WTC11 (cell line): ENCODE data around the gene TBR1.

Experiments
- ATF1 ChIP-seq: sonication (generic); formaldehyde crosslinking; IDR thresholded peaks from 2 replicates; pipeline ENCODE4 v1.8.1; 2023; ENCODE audit warnings: mild to moderate bottlenecking, moderate library complexity, missing genetic modification reagents
- CREB1 ChIP-seq: sonication (generic); formaldehyde crosslinking; IDR thresholded peaks from 2 replicates; pipeline ENCODE4 v1.8.0; 2023; ENCODE audit warnings: mild to moderate bottlenecking, missing genetic modification reagents
- ESRRA ChIP-seq: sonication (generic); formaldehyde crosslinking; IDR thresholded peaks from 2 replicates; pipeline ENCODE4 v1.8.1; 2022; ENCODE audit warnings: mild to moderate bottlenecking, missing genetic modification reagents, borderline replicate concordance
- NFYB ChIP-seq: sonication (generic); formaldehyde crosslinking; conservative IDR thresholded peaks from 2 replicates; pipeline ENCODE4 v1.8.0; 2022; ENCODE audit warnings: low read depth, missing genetic modification reagents
- RORB ChIP-seq: fragments of 250-450 bp; sonication (Bioruptor Pico); IDR thresholded peaks from 2 replicates; pipeline ENCODE4 v1.9.0; 2021; ENCODE audit warnings: mild to moderate bottlenecking
- SMAD4 ChIP-seq: sonication (generic); formaldehyde crosslinking; IDR thresholded peaks from 2 replicates; pipeline ENCODE4 v1.8.0; 2022; ENCODE audit warnings: mild to moderate bottlenecking, missing genetic modification reagents
- ZBTB21 ChIP-seq: sonication (generic); formaldehyde crosslinking; IDR thresholded peaks from 2 replicates; pipeline ENCODE4 v1.8.1; 2023; ENCODE audit warnings: mild to moderate bottlenecking, missing genetic modification reagents, borderline replicate concordance
- ZNF263 ChIP-seq: sonication (generic); formaldehyde crosslinking; IDR thresholded peaks from 2 replicates; pipeline ENCODE4 v1.8.1; 2022; ENCODE audit warnings: low read depth, mild to moderate bottlenecking, moderate library complexity, missing genetic modification reagents
- ZNF317 ChIP-seq: sonication (generic); formaldehyde crosslinking; IDR thresholded peaks from 2 replicates; pipeline ENCODE4 v1.8.1; 2023; ENCODE audit warnings: low read depth, mild to moderate bottlenecking, moderate library complexity, missing genetic modification reagents, borderline replicate concordance
- TF ChIP-seq, protein P1 (sequence below): sonication (generic); formaldehyde crosslinking; IDR thresholded peaks from 2 replicates; pipeline ENCODE4 v1.8.1; 2023; ENCODE audit warnings: mild to moderate bottlenecking, moderate library complexity, missing genetic modification reagents
- TF ChIP-seq, protein P2 (sequence below): sonication (generic); formaldehyde crosslinking; IDR thresholded peaks from 2 replicates; pipeline ENCODE4 v1.8.1; 2023; ENCODE audit warnings: mild to moderate bottlenecking, missing genetic modification reagents, moderate library complexity
- TF ChIP-seq, protein P3 (sequence below): fragments of 200-600 bp; IDR thresholded peaks from 2 replicates; pipeline ENCODE4 v1.8.0; 2022; ENCODE audit warnings: antibody characterized with exemption
- TF ChIP-seq, protein P4 (sequence below): sonication (generic); formaldehyde crosslinking; IDR thresholded peaks from 2 replicates; pipeline ENCODE4 v1.8.1; 2022; ENCODE audit warnings: low read depth, mild to moderate bottlenecking, moderate library complexity, missing genetic modification reagents, borderline replicate concordance
- TF ChIP-seq, protein P5 (sequence below): sonication (generic); formaldehyde crosslinking; IDR thresholded peaks from 2 replicates; pipeline ENCODE4 v1.8.0; 2022; ENCODE audit warnings: mild to moderate bottlenecking, missing genetic modification reagents

DNA sequence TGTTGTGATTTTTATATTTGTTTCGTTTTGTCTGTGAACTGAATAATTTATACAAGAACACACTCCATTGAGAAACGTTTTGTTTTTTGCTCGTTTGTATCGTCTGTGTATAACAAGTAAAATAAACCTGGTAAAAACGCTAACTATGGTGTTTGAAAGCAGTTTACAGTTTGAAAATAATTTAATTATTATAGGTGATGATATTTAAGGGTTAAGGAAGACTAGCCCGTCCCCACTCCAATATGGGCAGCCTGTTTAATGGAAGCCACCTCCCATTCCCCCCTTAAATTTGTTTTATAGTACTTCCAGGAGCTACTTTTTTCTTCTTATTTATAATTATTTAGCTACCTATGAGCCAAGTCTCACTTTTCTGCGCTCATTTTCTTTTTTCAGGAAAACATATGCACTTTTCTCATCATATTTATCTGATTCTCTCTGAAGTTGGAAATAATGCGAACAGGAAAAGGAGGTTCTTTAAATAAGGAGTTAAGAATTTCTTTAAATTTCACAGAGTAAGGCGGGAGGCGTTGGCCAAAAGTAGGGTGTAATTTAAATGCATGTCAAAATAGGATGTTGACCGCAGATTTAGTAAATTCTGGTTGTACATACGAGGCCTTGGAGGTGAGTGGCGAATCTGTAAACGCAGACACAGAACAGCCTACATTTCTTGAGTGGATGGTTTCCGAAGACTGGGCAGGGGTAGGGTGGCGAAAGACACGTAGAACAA, 9.8 kb downstream of the TBR1 start:
- TF ChIP-seq ZBTB21 (CRISPR knock-in tag) (no peak), CREB1 (no peak), ZNF317 (CRISPR knock-in tag) (no peak), NFYB (no peak), ATF1 (CRISPR knock-in tag) (no peak), RORB (CRISPR knock-in tag) (no peak), ZNF263 (CRISPR knock-in tag) (no peak), SMAD4 (no peak), ESRRA (CRISPR knock-in tag) (no peak)
- TF ChIP-seq, protein P1, sequence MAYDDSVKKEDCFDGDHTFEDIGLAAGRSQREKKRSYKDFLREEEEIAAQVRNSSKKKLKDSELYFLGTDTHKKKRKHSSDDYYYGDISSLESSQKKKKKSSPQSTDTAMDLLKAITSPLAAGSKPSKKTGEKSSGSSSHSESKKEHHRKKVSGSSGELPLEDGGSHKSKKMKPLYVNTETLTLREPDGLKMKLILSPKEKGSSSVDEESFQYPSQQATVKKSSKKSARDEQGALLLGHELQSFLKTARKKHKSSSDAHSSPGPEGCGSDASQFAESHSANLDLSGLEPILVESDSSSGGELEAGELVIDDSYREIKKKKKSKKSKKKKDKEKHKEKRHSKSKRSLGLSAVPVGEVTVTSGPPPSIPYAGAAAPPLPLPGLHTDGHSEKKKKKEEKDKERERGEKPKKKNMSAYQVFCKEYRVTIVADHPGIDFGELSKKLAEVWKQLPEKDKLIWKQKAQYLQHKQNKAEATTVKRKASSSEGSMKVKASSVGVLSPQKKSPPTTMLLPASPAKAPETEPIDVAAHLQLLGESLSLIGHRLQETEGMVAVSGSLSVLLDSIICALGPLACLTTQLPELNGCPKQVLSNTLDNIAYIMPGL = no peak
- TF ChIP-seq, protein P2, sequence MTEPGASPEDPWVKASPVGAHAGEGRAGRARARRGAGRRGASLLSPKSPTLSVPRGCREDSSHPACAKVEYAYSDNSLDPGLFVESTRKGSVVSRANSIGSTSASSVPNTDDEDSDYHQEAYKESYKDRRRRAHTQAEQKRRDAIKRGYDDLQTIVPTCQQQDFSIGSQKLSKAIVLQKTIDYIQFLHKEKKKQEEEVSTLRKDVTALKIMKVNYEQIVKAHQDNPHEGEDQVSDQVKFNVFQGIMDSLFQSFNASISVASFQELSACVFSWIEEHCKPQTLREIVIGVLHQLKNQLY (CRISPR knock-in tag) = no peak
- TF ChIP-seq, protein P3, sequence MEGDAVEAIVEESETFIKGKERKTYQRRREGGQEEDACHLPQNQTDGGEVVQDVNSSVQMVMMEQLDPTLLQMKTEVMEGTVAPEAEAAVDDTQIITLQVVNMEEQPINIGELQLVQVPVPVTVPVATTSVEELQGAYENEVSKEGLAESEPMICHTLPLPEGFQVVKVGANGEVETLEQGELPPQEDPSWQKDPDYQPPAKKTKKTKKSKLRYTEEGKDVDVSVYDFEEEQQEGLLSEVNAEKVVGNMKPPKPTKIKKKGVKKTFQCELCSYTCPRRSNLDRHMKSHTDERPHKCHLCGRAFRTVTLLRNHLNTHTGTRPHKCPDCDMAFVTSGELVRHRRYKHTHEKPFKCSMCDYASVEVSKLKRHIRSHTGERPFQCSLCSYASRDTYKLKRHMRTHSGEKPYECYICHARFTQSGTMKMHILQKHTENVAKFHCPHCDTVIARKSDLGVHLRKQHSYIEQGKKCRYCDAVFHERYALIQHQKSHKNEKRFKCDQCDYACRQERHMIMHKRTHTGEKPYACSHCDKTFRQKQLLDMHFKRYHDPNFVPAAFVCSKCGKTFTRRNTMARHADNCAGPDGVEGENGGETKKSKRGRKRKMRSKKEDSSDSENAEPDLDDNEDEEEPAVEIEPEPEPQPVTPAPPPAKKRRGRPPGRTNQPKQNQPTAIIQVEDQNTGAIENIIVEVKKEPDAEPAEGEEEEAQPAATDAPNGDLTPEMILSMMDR = no peak
- TF ChIP-seq, protein P4, sequence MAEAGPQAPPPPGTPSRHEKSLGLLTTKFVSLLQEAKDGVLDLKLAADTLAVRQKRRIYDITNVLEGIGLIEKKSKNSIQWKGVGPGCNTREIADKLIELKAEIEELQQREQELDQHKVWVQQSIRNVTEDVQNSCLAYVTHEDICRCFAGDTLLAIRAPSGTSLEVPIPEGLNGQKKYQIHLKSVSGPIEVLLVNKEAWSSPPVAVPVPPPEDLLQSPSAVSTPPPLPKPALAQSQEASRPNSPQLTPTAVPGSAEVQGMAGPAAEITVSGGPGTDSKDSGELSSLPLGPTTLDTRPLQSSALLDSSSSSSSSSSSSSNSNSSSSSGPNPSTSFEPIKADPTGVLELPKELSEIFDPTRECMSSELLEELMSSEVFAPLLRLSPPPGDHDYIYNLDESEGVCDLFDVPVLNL (CRISPR knock-in tag) = no peak
- TF ChIP-seq, protein P5, sequence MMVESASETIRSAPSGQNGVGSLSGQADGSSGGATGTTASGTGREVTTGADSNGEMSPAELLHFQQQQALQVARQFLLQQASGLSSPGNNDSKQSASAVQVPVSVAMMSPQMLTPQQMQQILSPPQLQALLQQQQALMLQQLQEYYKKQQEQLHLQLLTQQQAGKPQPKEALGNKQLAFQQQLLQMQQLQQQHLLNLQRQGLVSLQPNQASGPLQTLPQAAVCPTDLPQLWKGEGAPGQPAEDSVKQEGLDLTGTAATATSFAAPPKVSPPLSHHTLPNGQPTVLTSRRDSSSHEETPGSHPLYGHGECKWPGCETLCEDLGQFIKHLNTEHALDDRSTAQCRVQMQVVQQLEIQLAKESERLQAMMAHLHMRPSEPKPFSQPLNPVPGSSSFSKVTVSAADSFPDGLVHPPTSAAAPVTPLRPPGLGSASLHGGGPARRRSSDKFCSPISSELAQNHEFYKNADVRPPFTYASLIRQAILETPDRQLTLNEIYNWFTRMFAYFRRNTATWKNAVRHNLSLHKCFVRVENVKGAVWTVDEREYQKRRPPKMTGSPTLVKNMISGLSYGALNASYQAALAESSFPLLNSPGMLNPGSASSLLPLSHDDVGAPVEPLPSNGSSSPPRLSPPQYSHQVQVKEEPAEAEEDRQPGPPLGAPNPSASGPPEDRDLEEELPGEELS (CRISPR knock-in tag) = no peak
